Calu3 (cell line): ENCODE measurements around the gene ZNF574. TPM values are rescaled to one million over a fixed set of nuclear protein-coding genes. Genes with fewer than 3 reads are reported as not detected.

ENCODE experiments used
- BruUV-seq: library from RNA; stranded (reverse); fragments of 400-500 nt; replicated peaks from 2 replicates; lab custom pipeline; 2021; lab: Mats Ljungman, UMichigan
- CTCF ChIA-PET: fragments of 300-600 bp; sonication (Branson Sonifier 250); formaldehyde crosslinking; loops from one replicate; lab custom pipeline; 2022; ENCODE audit warnings: antibody characterized with exemption; lab: Charles Lee
- DNase-seq: peaks from one replicate; pipeline ENCODE4 v3.0.0; 2022
- H3K27ac Mint-ChIP-seq: one replicate; pipeline ENCODE4 v1.8.0; 2022; ENCODE audit warnings: mixed read lengths; ENCODE audit not compliant: unreplicated experiment
- H3K27me3 Mint-ChIP-seq: one replicate; pipeline ENCODE4 v1.8.0; 2022; ENCODE audit warnings: mixed read lengths; ENCODE audit not compliant: unreplicated experiment
- H3K36me3 Mint-ChIP-seq: one replicate; pipeline ENCODE4 v1.8.0; 2022; ENCODE audit warnings: mild to moderate bottlenecking, moderate library complexity, mixed read lengths; ENCODE audit not compliant: insufficient read depth, unreplicated experiment
- H3K4me1 Mint-ChIP-seq: one replicate; pipeline ENCODE4 v1.8.0; 2022; ENCODE audit warnings: mild to moderate bottlenecking, low read depth, mixed read lengths; ENCODE audit not compliant: unreplicated experiment
- H3K4me3 Mint-ChIP-seq: one replicate; pipeline ENCODE4 v1.8.0; 2022; ENCODE audit warnings: mild to moderate bottlenecking, low read depth, moderate library complexity, mixed read lengths; ENCODE audit not compliant: unreplicated experiment
- H3K9me3 Mint-ChIP-seq: one replicate; pipeline ENCODE4 v1.8.0; 2022; ENCODE audit warnings: low read depth, mixed read lengths; ENCODE audit not compliant: unreplicated experiment
- intact Hi-C: fragments of 100-400 bp; cut with micrococcal nuclease; formaldehyde crosslinking; loops from one replicate; pipeline ENCODE4 v1.10.0; 2022; ENCODE audit not compliant: unreplicated experiment
- total RNA-seq: library from RNA; stranded (reverse); gene quantifications from 2 replicates; pipeline ENCODE4 v1.2.3, GENCODE V29; 2022
- TF ChIP-seq, protein P1 (sequence below): fragments of 200-600 bp; IDR thresholded peaks from one replicate; pipeline ENCODE4 v1.8.0; 2022; ENCODE audit warnings: antibody characterized with exemption; ENCODE audit not compliant: unreplicated experiment

ZNF574 gene
- total RNA-seq, 1 experiment from 2014 or later, result 22.0 TPM

DNA sequence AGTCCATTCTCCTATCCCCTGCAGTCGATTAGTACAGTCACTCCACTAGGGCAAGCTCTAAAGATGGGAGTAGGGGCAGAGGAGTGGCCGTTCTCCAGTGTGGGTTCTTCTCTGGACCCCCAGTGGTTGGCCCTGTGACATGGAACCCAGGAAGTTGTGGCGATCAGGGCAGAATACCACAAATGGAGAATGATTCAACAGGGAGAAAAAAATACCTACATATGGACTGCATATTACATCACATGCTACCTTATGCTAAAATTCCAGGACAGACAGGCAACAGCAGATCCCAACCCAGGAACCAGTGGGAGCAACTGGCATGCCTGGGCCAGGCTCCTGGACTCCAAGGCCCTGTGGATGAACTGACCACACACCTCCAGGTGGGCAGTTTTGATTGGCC lies 35.8 kb downstream of the ZNF574 start:
- intact Hi-C loops, result no loop called here
- Mint-ChIP-seq H3K4me3 (no peak overlapping the region), H3K27ac (peak overlapping the region; percentile 14), H3K4me1 (peaks cover 57% of the 10 kb centered on the region), H3K36me3 (peaks cover 6% of the 10 kb centered on the region), H3K27me3 (peaks cover 13% of the 10 kb centered on the region), H3K9me3 (no peaks in the 10 kb centered on the region)
- TF ChIP-seq, protein P1, sequence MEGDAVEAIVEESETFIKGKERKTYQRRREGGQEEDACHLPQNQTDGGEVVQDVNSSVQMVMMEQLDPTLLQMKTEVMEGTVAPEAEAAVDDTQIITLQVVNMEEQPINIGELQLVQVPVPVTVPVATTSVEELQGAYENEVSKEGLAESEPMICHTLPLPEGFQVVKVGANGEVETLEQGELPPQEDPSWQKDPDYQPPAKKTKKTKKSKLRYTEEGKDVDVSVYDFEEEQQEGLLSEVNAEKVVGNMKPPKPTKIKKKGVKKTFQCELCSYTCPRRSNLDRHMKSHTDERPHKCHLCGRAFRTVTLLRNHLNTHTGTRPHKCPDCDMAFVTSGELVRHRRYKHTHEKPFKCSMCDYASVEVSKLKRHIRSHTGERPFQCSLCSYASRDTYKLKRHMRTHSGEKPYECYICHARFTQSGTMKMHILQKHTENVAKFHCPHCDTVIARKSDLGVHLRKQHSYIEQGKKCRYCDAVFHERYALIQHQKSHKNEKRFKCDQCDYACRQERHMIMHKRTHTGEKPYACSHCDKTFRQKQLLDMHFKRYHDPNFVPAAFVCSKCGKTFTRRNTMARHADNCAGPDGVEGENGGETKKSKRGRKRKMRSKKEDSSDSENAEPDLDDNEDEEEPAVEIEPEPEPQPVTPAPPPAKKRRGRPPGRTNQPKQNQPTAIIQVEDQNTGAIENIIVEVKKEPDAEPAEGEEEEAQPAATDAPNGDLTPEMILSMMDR, result no peak
- no TSS peak for BruUV-seq
- CTCF ChIA-PET, result interaction anchor here (2.2 kb wide), 1 partner anchor 132 kb away, joined by 8 read pairs; no protein-coding TSS in a partner anchor
- DNase-seq, result no peak

DNA sequence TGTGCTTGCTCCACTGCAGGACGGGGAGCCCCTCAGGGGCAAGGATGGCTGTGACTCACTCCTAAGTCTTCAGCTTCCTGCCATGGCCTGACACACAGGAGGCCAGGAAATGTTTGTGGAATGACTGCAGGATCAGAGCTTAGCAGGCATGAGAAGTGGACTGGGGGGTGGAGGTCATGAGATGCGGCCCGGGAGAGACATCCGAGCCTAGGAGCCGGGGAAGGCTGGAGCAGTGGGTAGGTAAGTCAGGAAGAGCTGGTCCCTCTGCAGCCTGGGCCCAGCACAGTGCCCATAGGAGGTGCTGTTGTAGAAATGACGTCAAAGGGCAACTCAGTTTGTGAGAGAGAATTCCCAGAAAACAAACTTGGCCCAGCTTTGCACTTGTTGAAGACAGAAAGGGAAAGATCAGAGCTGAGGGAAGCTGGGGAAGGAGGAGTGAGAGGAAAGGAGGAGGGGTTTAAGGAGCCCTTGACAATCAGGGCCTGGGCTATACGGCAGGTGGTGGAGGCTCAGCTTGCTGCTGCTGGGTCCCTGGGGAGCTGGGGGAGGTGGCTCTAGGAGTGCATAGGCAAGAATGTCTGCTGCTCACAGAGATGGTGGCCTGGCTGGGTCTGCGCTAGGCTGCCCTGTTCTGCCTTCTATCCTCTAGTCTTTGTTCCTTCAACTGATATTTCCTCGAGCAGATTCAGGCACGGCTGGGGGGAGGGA lies 37.8 kb downstream of the ZNF574 start:
- Mint-ChIP-seq H3K27ac (peak overlapping the region; percentile 61), H3K9me3 (no peaks in the 10 kb centered on the region)
- no TSS peak for BruUV-seq

DNA sequence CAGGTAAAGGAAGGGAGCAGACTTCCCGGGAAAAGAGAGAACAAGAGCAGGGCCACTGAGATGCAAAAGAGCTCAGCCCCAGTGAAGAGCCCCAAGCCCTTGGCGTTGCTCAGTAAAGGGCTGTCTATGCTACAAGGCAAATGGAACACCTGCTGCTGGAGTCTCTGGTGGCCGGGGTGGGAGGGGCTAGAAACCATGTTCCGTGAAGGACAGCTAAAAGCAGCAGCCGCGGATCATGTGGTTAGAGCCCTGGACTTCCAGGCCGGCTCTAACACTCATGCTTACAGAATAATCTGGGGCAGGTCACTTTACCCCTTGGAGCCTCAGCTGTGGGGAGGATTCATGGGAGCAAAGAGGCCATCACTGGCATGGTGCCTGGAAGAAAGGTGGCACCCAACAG lies 38.4 kb downstream of the ZNF574 start:
- BruUV-seq, result no TSS peak
- CTCF ChIA-PET, result interaction anchor here (0.6 to 1.3 kb wide), 3 partner anchors 13 to 62 kb away, joined by 4 to 5 read pairs (median 4); no protein-coding TSS in a partner anchor
- intact Hi-C loops, result no loop called here
- H3K4me3 Mint-ChIP-seq, result no peak overlapping the region
- peaks cover 57% of the 10 kb centered on the region for H3K4me1 Mint-ChIP-seq
- H3K27me3 Mint-ChIP-seq, result no peaks in the 10 kb centered on the region
- DNase-seq, result no peak
- no peaks in the 10 kb centered on the region for H3K9me3 Mint-ChIP-seq
- TF ChIP-seq, protein P1, result no peak
- peak overlapping the region; percentile 61 for H3K27ac Mint-ChIP-seq
- peaks cover 6% of the 10 kb centered on the region for H3K36me3 Mint-ChIP-seq

More for the DNA sequence above, 37.8 kb downstream of the ZNF574 start:
- Mint-ChIP-seq H3K4me1 (peaks cover 56% of the 10 kb centered on the region), H3K36me3 (peaks cover 6% of the 10 kb centered on the region), H3K4me3 (peak overlapping the region; percentile 19), H3K27me3 (no peaks in the 10 kb centered on the region)
- intact Hi-C loops, result no loop called here
- peak; percentile 65 for DNase-seq
- CTCF ChIA-PET, result interaction anchor here (0.6 to 2.2 kb wide), 11 partner anchors 13 to 282 kb away, joined by 3 to 8 read pairs (median 4); partner anchors contain the start of gene POU2F2
- TF ChIP-seq, protein P1, result no peak

DNA sequence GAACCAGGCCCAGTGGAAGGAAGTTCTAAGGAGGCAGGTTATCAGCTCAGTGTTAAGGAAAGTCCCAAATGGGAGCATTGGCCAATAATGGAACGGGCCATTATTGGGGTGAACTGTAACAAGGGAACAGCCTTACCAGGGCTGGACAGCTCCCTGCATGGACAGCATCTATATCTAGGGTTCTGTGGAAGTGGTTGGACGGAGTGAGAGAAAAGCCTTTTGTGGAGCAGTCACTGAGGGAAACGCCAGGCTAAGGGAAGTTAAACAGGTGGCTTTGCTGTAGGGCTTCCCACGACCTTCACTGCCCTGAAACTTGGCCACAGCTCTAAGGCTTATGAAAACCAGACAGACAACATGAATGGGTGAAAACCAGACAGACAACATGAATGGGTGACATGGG lies 39.3 kb downstream of the ZNF574 start:
- CTCF ChIA-PET, result interaction anchor here (0.5 to 1.0 kb wide), 2 partner anchors 10 to 270 kb away, joined by 3 read pairs; no protein-coding TSS in a partner anchor
- no peaks in the 10 kb centered on the region for H3K9me3 Mint-ChIP-seq
- no peak for DNase-seq
- no peak overlapping the region for H3K4me3 Mint-ChIP-seq
- H3K27me3 Mint-ChIP-seq, result no peaks in the 10 kb centered on the region
- TF ChIP-seq, protein P1, result no peak
- peaks cover 6% of the 10 kb centered on the region for H3K36me3 Mint-ChIP-seq
- BruUV-seq, result no TSS peak
- H3K4me1 Mint-ChIP-seq, result peaks cover 57% of the 10 kb centered on the region
- intact Hi-C loops, result no loop called here
- peak overlapping the region; percentile 1 for H3K27ac Mint-ChIP-seq
